ENCODE measurements around the gene ZC3H10. TPM values are rescaled to one million over a fixed set of nuclear protein-coding genes. Genes with fewer than 3 reads are reported as not detected.

Gene ZC3H10
- total and polyA plus RNA-seq, 2 of the 13 experiments (the other 11 are each of a cell fraction or from before 2014, with no cell fraction given), result 0.70 to 2.3 TPM

GRCh38 chr12:56130876-56131275, 12.8 kb downstream of the ZC3H10 start:
- TF ChIP-seq TEAD2 (CRISPR knock-in tag; IDR thresholded peaks at IDR 0.05) (no peak), ZNF512 (CRISPR knock-in tag; IDR thresholded peaks at IDR 0.05) (no peak), ZMYM2 (CRISPR knock-in tag; IDR thresholded peaks at IDR 0.05) (no peak), GATAD2A (CRISPR knock-in tag; IDR thresholded peaks at IDR 0.05) (no peak), ZBTB14 (CRISPR knock-in tag; IDR thresholded peaks at IDR 0.05) (no peak), KMT2B (CRISPR knock-in tag; IDR thresholded peaks at IDR 0.05) (no peak), NFATC3 (CRISPR knock-in tag; IDR thresholded peaks at IDR 0.05) (no peak), MIER3 (CRISPR knock-in tag; IDR thresholded peaks at IDR 0.05; ENCODE audit: borderline replicate concordance) (no peak), ZNF670 (CRISPR knock-in tag; IDR thresholded peaks at IDR 0.05; ENCODE audit: borderline replicate concordance) (no peak), ZSCAN30 (CRISPR knock-in tag; IDR thresholded peaks at IDR 0.05) (no peak), FOSL2 (CRISPR knock-in tag; IDR thresholded peaks at IDR 0.05) (no peak), RAD51 (IDR thresholded peaks at IDR 0.05; ENCODE audit: borderline replicate concordance) (no peak), ELF1 (CRISPR knock-in tag; IDR thresholded peaks at IDR 0.05) (no peak), ZNF780A (CRISPR knock-in tag; IDR thresholded peaks at IDR 0.05) (no peak), ZFP41 (CRISPR knock-in tag; IDR thresholded peaks at IDR 0.05; ENCODE audit: borderline replicate concordance) (no peak)
- CTCF ChIA-PET (ENCODE audit: low intra/inter-chr PET ratio, low total read pairs), result no interaction called here
- Histone ChIP-seq H3K79me2 (ENCODE audit: insufficient read depth, low read length) (peaks cover 17% of the 10 kb centered on the region), H3K27ac (ENCODE audit: extremely low read length, insufficient read depth, low read length) (no peak overlapping the region), H3K4me1 (ENCODE audit: insufficient read depth, low read length) (peaks cover 34% of the 10 kb centered on the region), H3K9me3 (ENCODE audit: low read length) (no peaks in the 10 kb centered on the region), H2AFZ (ENCODE audit: low read length) (no peak overlapping the region), H4K20me1 (ENCODE audit: insufficient read depth, low read length) (no peaks in the 10 kb centered on the region), H3K4me3 (replicated peaks in 1 of 3; ENCODE audit: insufficient read depth in 1 of 3, low read depth in 2 of 3, low read length in 3 of 3) (no peak overlapping the region), H3K36me3 (replicated peaks in 1 of 2; ENCODE audit: control insufficient read depth in 1 of 2, insufficient read depth in 2 of 2, low read length in 2 of 2) (peaks cover 17 to 38% of the 10 kb centered on the region in 2 experiments), H3K9ac (ENCODE audit: insufficient read depth, low read depth, low read length) (no peak overlapping the region), H3K27me3 (ENCODE audit: control insufficient read depth in 1 of 2, insufficient read depth in 2 of 2, low read length in 2 of 2) (no peaks in the 10 kb centered on the region), H3K4me2 (ENCODE audit: low read depth, low read length) (0 out of 2 replicates have a peak overlapping the region, but pooled peaks have one; percentile 46)
- intact Hi-C loops (cut with micrococcal nuclease; ENCODE audit: unreplicated experiment), result no loop called here
- FAIRE-seq (no peak), ATAC-seq (no peak), DNase-seq (ENCODE audit: low spot score) (no peak)
- no TSS peak for BruUV-seq (replicated peaks)
- POLR2A ChIA-PET, result no interaction called here
- in situ Hi-C loops (cut with HindIII; ENCODE audit: extremely low pct_ligation_motif_present, low pct_unique_long_range_greater_than_20kb), result no loop called here
- 69% methylated on average over 4 of the region's 4 CpGs for WGBS (ENCODE audit: low lambda C conversion rate)

All from HepG2 (cell line).